A549 (cell line): ENCODE data around the gene GRK5. TPM values are rescaled to one million over a fixed set of nuclear protein-coding genes. Genes with fewer than 3 reads are reported as not detected.

Source experiments
- ATAC-seq, 2 experiments: fragments of 200-7000 bp in 1 of 2; fragments of >200 bp in 1 of 2; cut with Nextera tagmentation in 1 of 2; cut with Tn5 transposase in 1 of 2; 3 replicates each; pipeline versions ENCODE4 v1.8.0 to v1.9.1; 2018 to 2020; ENCODE audit warnings: mild to moderate bottlenecking in 1 of 2, moderate library complexity in 1 of 2
- CTCF ChIA-PET: fragments of 300-600 bp; sonication (Branson Sonifier 250); formaldehyde crosslinking; extraction: SDS; loops from one replicate; lab custom pipeline; 2021; ENCODE audit warnings: antibody characterized with exemption, inconsistent platforms; lab: Yijun Ruan, JAX
- POLR2A ChIA-PET: fragments of 350-600 bp; formaldehyde crosslinking; extraction: SDS; loops from one replicate; lab custom pipeline; 2021; ENCODE audit warnings: antibody characterized with exemption, inconsistent platforms; lab: Yijun Ruan, JAX
- DNase-seq, 2 experiments: peaks; one replicate each; pipeline versions ENCODE4 v3.0.0 to v3.0.0-alpha.2; 2011 to 2016; ENCODE audit warnings: low read depth in 1 of 2, low spot score in 1 of 2
- FAIRE-seq: peaks from 2 replicates; lab custom pipeline; 2011; peaks lifted over from hg19 to GRCh38; lab: Jason Lieb, UNC
- H3K27ac ChIP-seq, 2 experiments: fragments of >200 bp; sonication (Bioruptor Twin); formaldehyde crosslinking; 3 replicates each; pipeline ENCODE4 v1.5.1; 2016 to 2017
- H3K4me1 ChIP-seq: fragments of >200 bp; sonication (Bioruptor Twin); formaldehyde crosslinking; 3 replicates; pipeline ENCODE4 v1.6.1; 2016
- H3K4me2 ChIP-seq: fragments of >200 bp; sonication (Bioruptor Twin); formaldehyde crosslinking; 3 replicates; pipeline ENCODE4 v1.6.1; 2016
- H3K4me3 ChIP-seq: fragments of >200 bp; sonication (Bioruptor Twin); formaldehyde crosslinking; 3 replicates; pipeline ENCODE4 v1.5.1; 2016
- H3K9me3 ChIP-seq: fragments of >200 bp; sonication (Bioruptor Twin); formaldehyde crosslinking; 3 replicates; pipeline ENCODE4 v1.6.1; 2016
- CHD4 ChIP-seq: fragments of 200-600 bp; sonication (generic); IDR thresholded peaks from 2 replicates; pipeline ENCODE4 v1.6.1; 2016; ENCODE audit warnings: antibody characterized with exemption, mild to moderate bottlenecking, borderline replicate concordance
- CTCF ChIP-seq: fragments of >200 bp; sonication (Bioruptor Twin); formaldehyde crosslinking; IDR thresholded peaks from 3 replicates; pipeline ENCODE4 v1.5.1; 2016
- ELK1 ChIP-seq: fragments of 150-350 bp; IDR thresholded peaks from 2 replicates; pipeline ENCODE4 v1.6.1; 2014; ENCODE audit warnings: low read depth, mild to moderate bottlenecking, low read length
- EP300 ChIP-seq, 2 experiments: fragments of >200 bp; sonication (Bioruptor Twin); formaldehyde crosslinking; IDR thresholded peaks; 2 replicates in 1 of 2; 3 replicates in 1 of 2; pipeline ENCODE4 v1.6.1; 2016 to 2017
- HOXB13 ChIP-seq: fragments of 250-450 bp; sonication (Bioruptor Pico); IDR thresholded peaks from 2 replicates; pipeline ENCODE4 v1.5.0; 2020; ENCODE audit warnings: low read depth, mild to moderate bottlenecking, moderate library complexity
- HOXB5 ChIP-seq: fragments of 250-450 bp; sonication (Bioruptor Pico); IDR thresholded peaks from 2 replicates; pipeline ENCODE4 v1.5.0; 2020; ENCODE audit warnings: mild to moderate bottlenecking, moderate library complexity
- JUNB ChIP-seq: fragments of >200 bp; sonication (Bioruptor Twin); formaldehyde crosslinking; IDR thresholded peaks from 2 replicates; pipeline ENCODE4 v1.6.1; 2016
- KDM1A ChIP-seq: fragments of 200-600 bp; sonication (generic); IDR thresholded peaks from 2 replicates; pipeline ENCODE4 v1.6.1; 2016; ENCODE audit warnings: low read depth, mild to moderate bottlenecking
- KDM5A ChIP-seq: fragments of 200-600 bp; sonication (generic); IDR thresholded peaks from 2 replicates; pipeline ENCODE4 v1.6.1; 2016; ENCODE audit warnings: antibody characterized with exemption, mild to moderate bottlenecking
- MAFK ChIP-seq: fragments of 450-650 bp; IDR thresholded peaks from 2 replicates; pipeline ENCODE4 v1.6.1; 2014; ENCODE audit not compliant: partially characterized antibody
- MAX ChIP-seq: IDR thresholded peaks from 2 replicates; pipeline ENCODE4 v1.6.1; 2012
- NFE2L2 ChIP-seq: fragments of 150-350 bp; conservative IDR thresholded peaks from 2 replicates; pipeline ENCODE4 v1.6.1; 2014; ENCODE audit warnings: low read length
- POLR2A ChIP-seq: IDR thresholded peaks from 2 replicates; pipeline ENCODE4 v1.6.1; 2012; ENCODE audit warnings: mild to moderate bottlenecking, low read length
- POLR2AphosphoS2 ChIP-seq: conservative IDR thresholded peaks from 2 replicates; pipeline ENCODE4 v1.6.1; 2012; ENCODE audit warnings: low read length, improper control_type of control experiment, inconsistent platforms
- RCOR1 ChIP-seq: fragments of 150-350 bp; IDR thresholded peaks from 2 replicates; pipeline ENCODE4 v1.6.1; 2014; ENCODE audit warnings: antibody characterized with exemption, low read length, low read depth
- REST ChIP-seq: fragments of 200-600 bp; sonication (generic); IDR thresholded peaks from 2 replicates; pipeline ENCODE4 v1.6.1; 2016; ENCODE audit warnings: antibody characterized with exemption, mild to moderate bottlenecking, moderate library complexity
- RFX5 ChIP-seq: fragments of 450-650 bp; IDR thresholded peaks from 2 replicates; pipeline ENCODE4 v1.7.1; 2014; ENCODE audit warnings: antibody characterized with exemption, mild to moderate bottlenecking, moderate library complexity
- SMC3 ChIP-seq: fragments of >200 bp; sonication (Bioruptor Twin); formaldehyde crosslinking; IDR thresholded peaks from 3 replicates; pipeline ENCODE4 v1.6.1; 2018; ENCODE audit warnings: inconsistent platforms
- TP53 ChIP-seq: fragments of 250-450 bp; sonication (Bioruptor Pico); IDR thresholded peaks from 2 replicates; pipeline ENCODE4 v1.5.0; 2021; ENCODE audit warnings: mild to moderate bottlenecking, moderate library complexity
- ZSCAN20 ChIP-seq: fragments of 250-450 bp; sonication (Bioruptor Pico); IDR thresholded peaks from 2 replicates; pipeline ENCODE4 v1.8.0; 2022; ENCODE audit warnings: mild to moderate bottlenecking, moderate library complexity
- WGBS: methylation state at CpG from one replicate; pipeline ENCODE4 v1.1.6; 2017; ENCODE audit errors: missing lambda C conversion rate; 5-methylcytosine and 5-hydroxymethylcytosine counted together
- polyA plus RNA-seq, 4 experiments: library from polyadenylated mRNA; depleted of rRNA in 3 of 4; stranded (reverse); fragments of >200 nt; fragmentation: RNase III in 1 of 4; extraction: RNeasy Plus Mini Kit Qiagen cat#74134 plus additional on column Dnase treatment in 1 of 4; gene quantifications; 2 replicates in 3 of 4; 3 replicates in 1 of 4; pipeline ENCODE4 v1.2.3, GENCODE V29; 2011 to 2017

Gene GRK5
- polyA plus RNA-seq, 2 of the 4 experiments (the other 2 are of a cell fraction) = 5.0 to 7.9 TPM

GRCh38 chr10:119288574-119289001 is 81.2 kb downstream of the GRK5 start:
- ATAC-seq = no peak
- Histone ChIP-seq H3K4me1 (peaks cover 26% of the 10 kb centered on the region), H3K27ac (peak overlapping the region in 1 of 2 experiments; percentile 29; a peak in 2 of 6 replicates), H3K4me3 (no peak overlapping the region), H3K4me2 (no peak overlapping the region), H3K9me3 (no peaks in the 10 kb centered on the region)
- ChIA-PET CTCF (interaction anchor here (0.6 to 1.9 kb wide), 7 partner anchors 9 to 161 kb away, joined by 3 to 10 read pairs (median 4); no protein-coding TSS in a partner anchor), POLR2A (no interaction called here)
- 95% methylated on average over 5 of the region's 7 CpGs for WGBS
- TF ChIP-seq REST (no peak), TP53 (CRISPR knock-in tag) (no peak), HOXB13 (CRISPR knock-in tag) (no peak), JUNB (no peak), ELK1 (no peak), CHD4 (no peak), NFE2L2 (no peak), HOXB5 (CRISPR knock-in tag) (no peak), CTCF (no peak), EP300 (IDR thresholded peaks at IDR 0.05) (no peak), KDM1A (no peak), KDM5A (no peak), SMC3 (no peak)
- DNase-seq = no peak
- no peak for FAIRE-seq

- no peaks in the 10 kb centered on the region for H3K9me3 ChIP-seq
- POLR2A ChIA-PET = no interaction called here
- WGBS = 94% methylated on average over 8 of the region's 8 CpGs
- DNase-seq = no peak
- no peak for FAIRE-seq
- TF ChIP-seq RCOR1 (no peak), MAX (no peak), POLR2AphosphoS2 (no peak), JUNB (no peak), RFX5 (no peak), MAFK (no peak), ZSCAN20 (no peak), POLR2A (no peak)
- peak overlapping the region in 1 of 2 experiments; percentile 5; a peak in 2 of 6 replicates for H3K27ac ChIP-seq
- peaks cover 26% of the 10 kb centered on the region for H3K4me1 ChIP-seq
- H3K4me2 ChIP-seq = no peak overlapping the region
- CTCF ChIA-PET = interaction anchor here (0.6 to 2.0 kb wide), 20 partner anchors 8 to 160 kb away, joined by 3 to 10 read pairs (median 3); partner anchors contain the start of gene GRK5
- H3K4me3 ChIP-seq = no peak overlapping the region
- ATAC-seq = no peak
These were observed 82.0 kb downstream of the GRK5 start for GRCh38 chr10:119289227-119289920.
